ENCODE results near the gene DEXI.

DEXI gene

GRCh38 chr16:10964891-10965326 lies 22.6 kb upstream of the DEXI start:
- TF ChIP-seq CTCF (IDR thresholded peaks at IDR 0.05; ENCODE audit: extremely low read depth, insufficient read depth, missing control alignments): no peak
- DNase-seq (ENCODE audit: low spot score): peak; percentile 62
- in situ Hi-C loops (cut with MboI; ENCODE audit: low pct_unique_long_range_greater_than_20kb, low sequenced_read_pairs, unreplicated experiment): loop anchor here (10.0 to 25.0 kb wide), 4 partner anchors 290 to 747 kb away; partner anchors contain the start of gene SOCS1

GRCh38 chr16:10964039-10964890 lies 22.0 kb upstream of the DEXI start:
- peak; percentile 96 for TF ChIP-seq CTCF (IDR thresholded peaks at IDR 0.05; ENCODE audit: extremely low read depth, insufficient read depth, missing control alignments)
- no peak for DNase-seq (ENCODE audit: low spot score)
- in situ Hi-C loops (cut with MboI; ENCODE audit: low pct_unique_long_range_greater_than_20kb, low sequenced_read_pairs, unreplicated experiment): loop anchor here (10.0 to 25.0 kb wide), 4 partner anchors 291 to 748 kb away; partner anchors contain the start of gene SOCS1

GRCh38 chr16:10961231-10961630 lies 19.0 kb upstream of the DEXI start:
- in situ Hi-C loops (cut with MboI; ENCODE audit: low pct_unique_long_range_greater_than_20kb, low sequenced_read_pairs, unreplicated experiment): loop anchor here (10.0 to 25.0 kb wide), 4 partner anchors 294 to 751 kb away; partner anchors contain the start of gene SOCS1
- no peak for DNase-seq (ENCODE audit: low spot score)
- no peak for TF ChIP-seq CTCF (IDR thresholded peaks at IDR 0.05; ENCODE audit: extremely low read depth, insufficient read depth, missing control alignments)

- in situ Hi-C loops (cut with MboI; ENCODE audit: low pct_unique_long_range_greater_than_20kb, low sequenced_read_pairs, unreplicated experiment): loop anchor here (25.0 kb wide), 2 partner anchors 553 to 753 kb away; no protein-coding TSS in a partner anchor
- no peak for TF ChIP-seq CTCF (IDR thresholded peaks at IDR 0.05; ENCODE audit: extremely low read depth, insufficient read depth, missing control alignments)
- no peak for DNase-seq (ENCODE audit: low spot score)
These were observed 16.9 kb upstream of the DEXI start for GRCh38 chr16:10959161-10959560.

- TF ChIP-seq CTCF (IDR thresholded peaks at IDR 0.05; ENCODE audit: extremely low read depth, insufficient read depth, missing control alignments): no peak
- in situ Hi-C loops (cut with MboI; ENCODE audit: low pct_unique_long_range_greater_than_20kb, low sequenced_read_pairs, unreplicated experiment): loop anchor here (25.0 kb wide), 2 partner anchors 554 to 754 kb away; no protein-coding TSS in a partner anchor
- DNase-seq (ENCODE audit: low spot score): no peak
These were observed 15.7 kb upstream of the DEXI start for GRCh38 chr16:10957771-10958482.

GRCh38 chr16:10954903-10955302 lies 12.6 kb upstream of the DEXI start:
- no peak for DNase-seq (ENCODE audit: low spot score)
- in situ Hi-C loops (cut with MboI; ENCODE audit: low pct_unique_long_range_greater_than_20kb, low sequenced_read_pairs, unreplicated experiment): loop anchor here (25.0 kb wide), 2 partner anchors 557 to 757 kb away; no protein-coding TSS in a partner anchor
- TF ChIP-seq CTCF (IDR thresholded peaks at IDR 0.05; ENCODE audit: extremely low read depth, insufficient read depth, missing control alignments): no peak

All from GM13977 (cell line).